ENCODE data around the gene PRKAR2B.
"Not testable (repeated sequence)": the region's sequence is repeated elsewhere in the genome, so short reads cannot be mapped to it uniquely, and the experiment has no call there.

The PRKAR2B gene

GRCh38 chr7:107036535-107036934 lies 8.0 kb upstream of the PRKAR2B start:
- no peak overlapping the region for H3K27ac Mint-ChIP-seq
- H3K27me3 Mint-ChIP-seq = peaks cover 8% of the 10 kb centered on the region
- H3K4me3 Mint-ChIP-seq = no peak overlapping the region
- DNase-seq = no peak
- no peaks in the 10 kb centered on the region for H3K36me3 Mint-ChIP-seq
- H3K4me1 Mint-ChIP-seq = no peaks in the 10 kb centered on the region
- CTCF ChIA-PET = no interaction called here
- H3K9me3 Mint-ChIP-seq = peaks cover 3% of the 10 kb centered on the region

GRCh38 chr7:107037717-107038603 lies 6.5 kb upstream of the PRKAR2B start:
- DNase-seq = no peak
- H3K27ac Mint-ChIP-seq = no peak overlapping the region
- peaks cover 8% of the 10 kb centered on the region for H3K27me3 Mint-ChIP-seq
- peaks cover 3% of the 10 kb centered on the region for H3K9me3 Mint-ChIP-seq
- H3K36me3 Mint-ChIP-seq = no peaks in the 10 kb centered on the region
- no peak overlapping the region for H3K4me3 Mint-ChIP-seq
- no peaks in the 10 kb centered on the region for H3K4me1 Mint-ChIP-seq
- CTCF ChIA-PET = no interaction called here

GRCh38 chr7:107039199-107039900 lies 5.2 kb upstream of the PRKAR2B start:
- Mint-ChIP-seq H3K27ac (no peak overlapping the region), H3K4me3 (no peak overlapping the region), H3K36me3 (no peaks in the 10 kb centered on the region), H3K9me3 (peaks cover 3% of the 10 kb centered on the region), H3K27me3 (peaks cover 8% of the 10 kb centered on the region), H3K4me1 (peaks cover 4% of the 10 kb centered on the region)
- DNase-seq = no peak
- CTCF ChIA-PET = no interaction called here

- H3K27me3 Mint-ChIP-seq = peaks cover 17% of the 10 kb centered on the region
- no peak overlapping the region for H3K27ac Mint-ChIP-seq
- peaks cover 3% of the 10 kb centered on the region for H3K9me3 Mint-ChIP-seq
- no peaks in the 10 kb centered on the region for H3K36me3 Mint-ChIP-seq
- H3K4me3 Mint-ChIP-seq = no peak overlapping the region
- CTCF ChIA-PET = no interaction called here
- DNase-seq = no peak
- H3K4me1 Mint-ChIP-seq = peaks cover 13% of the 10 kb centered on the region
These were observed 3.4 kb upstream of the PRKAR2B start for GRCh38 chr7:107041097-107041496.

GRCh38 chr7:107041764-107042163 lies 2.7 kb upstream of the PRKAR2B start:
- H3K27me3 Mint-ChIP-seq = peaks cover 19% of the 10 kb centered on the region
- H3K27ac Mint-ChIP-seq, DNase-seq, H3K4me3 Mint-ChIP-seq, H3K9me3 Mint-ChIP-seq, H3K36me3 Mint-ChIP-seq: not testable (repeated sequence)
- CTCF ChIA-PET = interaction anchor here (1.0 kb wide), 1 partner anchor 9 kb away, joined by 3 read pairs; no protein-coding TSS in a partner anchor
- peaks cover 13% of the 10 kb centered on the region for H3K4me1 Mint-ChIP-seq

GRCh38 chr7:107042326-107042910 lies 2.1 kb upstream of the PRKAR2B start:
- not testable (repeated sequence) for H3K36me3 Mint-ChIP-seq, H3K9me3 Mint-ChIP-seq, DNase-seq, H3K4me3 Mint-ChIP-seq, H3K27ac Mint-ChIP-seq
- Mint-ChIP-seq H3K27me3 (peaks cover 24% of the 10 kb centered on the region), H3K4me1 (peaks cover 13% of the 10 kb centered on the region)
- CTCF ChIA-PET = interaction anchor here (1.0 kb wide), 1 partner anchor 8 kb away, joined by 3 read pairs; no protein-coding TSS in a partner anchor

GRCh38 chr7:107043491-107043890 lies 1.0 kb upstream of the PRKAR2B start:
- peaks cover 27% of the 10 kb centered on the region for H3K27me3 Mint-ChIP-seq
- no peak overlapping the region for H3K27ac Mint-ChIP-seq
- no peaks in the 10 kb centered on the region for H3K9me3 Mint-ChIP-seq
- H3K36me3 Mint-ChIP-seq = no peaks in the 10 kb centered on the region
- peak overlapping the region; percentile 62 for H3K4me3 Mint-ChIP-seq
- no peak for DNase-seq
- H3K4me1 Mint-ChIP-seq = peaks cover 13% of the 10 kb centered on the region
- CTCF ChIA-PET = no interaction called here

GRCh38 chr7:107043921-107044346 lies 571 bp upstream of the PRKAR2B start:
- H3K4me1 Mint-ChIP-seq = peaks cover 13% of the 10 kb centered on the region
- DNase-seq = no peak
- no peaks in the 10 kb centered on the region for H3K9me3 Mint-ChIP-seq
- H3K4me3 Mint-ChIP-seq = peak overlapping the region; percentile 62
- H3K27me3 Mint-ChIP-seq = peaks cover 29% of the 10 kb centered on the region
- CTCF ChIA-PET = no interaction called here
- no peak overlapping the region for H3K27ac Mint-ChIP-seq
- H3K36me3 Mint-ChIP-seq = no peaks in the 10 kb centered on the region

- H3K4me1 Mint-ChIP-seq = peaks cover 13% of the 10 kb centered on the region
- no peaks in the 10 kb centered on the region for H3K9me3 Mint-ChIP-seq
- DNase-seq = no peak
- H3K27me3 Mint-ChIP-seq = peaks cover 33% of the 10 kb centered on the region
- CTCF ChIA-PET = interaction anchor here (0.7 to 0.9 kb wide), 2 partner anchors 59 to 98 kb away, joined by 3 read pairs; no protein-coding TSS in a partner anchor
- peak overlapping the region; percentile 81 for H3K4me3 Mint-ChIP-seq
- no peak overlapping the region for H3K27ac Mint-ChIP-seq
- H3K36me3 Mint-ChIP-seq = no peaks in the 10 kb centered on the region
These were observed 873 bp downstream of the PRKAR2B start for GRCh38 chr7:107045195-107045960.

GRCh38 chr7:107045980-107046379 lies 1.5 kb downstream of the PRKAR2B start:
- Mint-ChIP-seq H3K4me3 (no peak overlapping the region), H3K27ac (no peak overlapping the region), H3K27me3 (peaks cover 37% of the 10 kb centered on the region), H3K9me3 (no peaks in the 10 kb centered on the region), H3K36me3 (no peaks in the 10 kb centered on the region), H3K4me1 (peaks cover 13% of the 10 kb centered on the region)
- no peak for DNase-seq
- CTCF ChIA-PET = interaction anchor here (0.9 kb wide), 1 partner anchor 59 kb away, joined by 3 read pairs; no protein-coding TSS in a partner anchor

- H3K4me1 Mint-ChIP-seq = peaks cover 16% of the 10 kb centered on the region
- DNase-seq = no peak
- CTCF ChIA-PET = no interaction called here
- H3K4me3 Mint-ChIP-seq = no peak overlapping the region
- H3K9me3 Mint-ChIP-seq = no peaks in the 10 kb centered on the region
- H3K27ac Mint-ChIP-seq = no peak overlapping the region
- peaks cover 37% of the 10 kb centered on the region for H3K27me3 Mint-ChIP-seq
- H3K36me3 Mint-ChIP-seq = no peaks in the 10 kb centered on the region
These were observed 2.2 kb downstream of the PRKAR2B start for GRCh38 chr7:107046491-107047259.

GRCh38 chr7:107047902-107048782 lies 3.6 kb downstream of the PRKAR2B start:
- no peaks in the 10 kb centered on the region for H3K9me3 Mint-ChIP-seq
- H3K36me3 Mint-ChIP-seq = no peaks in the 10 kb centered on the region
- CTCF ChIA-PET = interaction anchor here (1.5 kb wide), 1 partner anchor 255 kb away, joined by 3 read pairs; no protein-coding TSS in a partner anchor
- no peak overlapping the region for H3K4me3 Mint-ChIP-seq
- peaks cover 37% of the 10 kb centered on the region for H3K27me3 Mint-ChIP-seq
- DNase-seq = no peak
- H3K27ac Mint-ChIP-seq = no peak overlapping the region
- H3K4me1 Mint-ChIP-seq = peaks cover 16% of the 10 kb centered on the region
